Duodenal mucosa (tissue), 2 donors: ENCODE data around the gene NOTCH2.

ENCODE experiments used
- H3K27ac ChIP-seq: one replicate; pipeline ENCODE4 v1.7.0; 2013; ENCODE audit warnings: low read depth, low read length
- H3K27me3 ChIP-seq, 2 donors: one replicate each; pipeline ENCODE4 v1.7.0; 2013; ENCODE audit warnings: low read length in 2 of 2, control low read depth in 1 of 2; ENCODE audit not compliant: insufficient read depth in 2 of 2, control insufficient read depth in 1 of 2
- H3K36me3 ChIP-seq, 2 donors: one replicate each; pipeline ENCODE4 v1.7.0; 2013; ENCODE audit warnings: low read length in 2 of 2, control low read depth in 1 of 2; ENCODE audit not compliant: insufficient read depth in 2 of 2, control insufficient read depth in 1 of 2
- H3K4me1 ChIP-seq, 2 donors: one replicate each; pipeline ENCODE4 v1.7.0; 2013; ENCODE audit warnings: low read length in 2 of 2, control low read depth in 1 of 2; ENCODE audit not compliant: insufficient read depth in 2 of 2, control insufficient read depth in 1 of 2
- H3K4me3 ChIP-seq, 2 donors: one replicate each; pipeline ENCODE4 v1.7.0; 2013; ENCODE audit warnings: low read length in 2 of 2, low read depth in 1 of 2
- H3K9ac ChIP-seq, 2 donors: one replicate each; pipeline ENCODE4 v1.7.0; 2013; ENCODE audit warnings: low read length in 2 of 2, low read depth in 1 of 2
- H3K9me3 ChIP-seq, 2 donors: one replicate each; pipeline ENCODE4 v1.7.0; 2013; ENCODE audit warnings: low read length in 2 of 2, control low read depth in 1 of 2; ENCODE audit not compliant: control insufficient read depth in 1 of 2

The NOTCH2 gene

DNA sequence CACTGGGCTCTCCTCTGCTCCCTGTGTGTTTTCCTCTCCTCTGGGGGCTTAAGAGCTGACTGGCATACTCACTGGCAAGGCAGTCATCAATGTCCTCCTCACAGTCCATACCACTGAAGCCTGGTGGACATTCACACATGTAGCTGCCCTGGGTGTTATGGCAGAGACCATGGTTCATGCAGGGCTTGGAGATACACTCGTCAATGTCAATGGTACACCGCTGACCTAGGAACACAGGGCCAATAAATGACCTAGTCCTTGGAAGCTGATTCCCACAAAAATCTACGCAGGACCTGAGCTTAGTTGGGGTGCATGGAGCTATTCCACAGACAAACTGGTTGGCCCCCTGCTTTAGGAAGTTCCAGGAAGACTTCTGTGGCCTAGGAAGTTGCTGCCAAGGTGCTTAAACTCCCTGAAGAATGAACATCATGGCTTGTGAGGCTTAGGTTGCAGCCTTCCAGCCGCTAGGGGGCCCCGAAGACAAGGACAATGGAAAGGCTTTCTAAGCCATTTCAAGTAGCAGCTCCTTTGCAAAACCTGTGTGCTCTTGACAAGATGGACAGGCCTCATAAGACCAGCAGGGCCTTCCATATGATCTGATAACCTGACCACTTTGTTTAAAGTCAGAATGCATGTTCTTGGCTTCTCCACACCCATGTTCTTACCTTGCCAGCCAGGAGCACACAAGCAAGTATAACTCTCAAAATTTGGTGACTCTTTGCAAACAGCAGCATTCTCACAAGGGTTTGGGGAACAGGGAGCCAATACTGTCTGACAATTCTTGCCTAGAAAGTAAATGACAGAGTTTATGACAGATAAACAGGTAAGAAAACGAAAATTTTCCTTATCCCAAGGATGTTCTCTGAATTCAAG, 120.9 kb downstream of the NOTCH2 start:
- no peaks in the 10 kb centered on the region for H3K4me1 ChIP-seq
- H3K27me3 ChIP-seq, result no peaks in the 10 kb centered on the region
- no peaks in the 10 kb centered on the region for H3K9me3 ChIP-seq
- H3K36me3 ChIP-seq, result peaks cover 16 to 37% of the 10 kb centered on the region in 2 donors
- no peak overlapping the region for H3K9ac ChIP-seq
- no peak overlapping the region for H3K4me3 ChIP-seq
- no peak overlapping the region for H3K27ac ChIP-seq

DNA sequence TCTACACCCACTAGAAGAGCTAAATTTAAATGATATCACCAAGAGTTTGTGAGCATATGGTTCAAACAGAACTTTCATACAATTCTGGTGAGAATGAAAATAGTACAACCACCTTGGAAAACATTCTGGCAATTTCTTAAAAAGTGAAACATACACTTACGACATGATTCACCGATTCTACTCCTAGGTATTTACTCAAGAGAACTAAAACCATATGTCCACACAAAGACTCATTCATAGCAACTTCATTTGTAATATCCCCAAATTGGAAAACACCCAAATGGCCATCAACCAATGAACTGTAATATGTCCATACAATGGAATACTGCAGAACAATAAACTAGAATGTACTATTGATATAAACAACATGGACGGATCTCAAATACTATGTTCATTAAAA, 122.0 kb downstream of the NOTCH2 start:
- H3K9me3 ChIP-seq, result no peaks in the 10 kb centered on the region
- no peak overlapping the region for H3K4me3 ChIP-seq
- H3K27me3 ChIP-seq, result no peaks in the 10 kb centered on the region
- H3K9ac ChIP-seq, result no peak overlapping the region
- H3K4me1 ChIP-seq, result no peaks in the 10 kb centered on the region
- H3K36me3 ChIP-seq, result peaks cover 12 to 32% of the 10 kb centered on the region in 2 donors
- no peak overlapping the region for H3K27ac ChIP-seq

DNA sequence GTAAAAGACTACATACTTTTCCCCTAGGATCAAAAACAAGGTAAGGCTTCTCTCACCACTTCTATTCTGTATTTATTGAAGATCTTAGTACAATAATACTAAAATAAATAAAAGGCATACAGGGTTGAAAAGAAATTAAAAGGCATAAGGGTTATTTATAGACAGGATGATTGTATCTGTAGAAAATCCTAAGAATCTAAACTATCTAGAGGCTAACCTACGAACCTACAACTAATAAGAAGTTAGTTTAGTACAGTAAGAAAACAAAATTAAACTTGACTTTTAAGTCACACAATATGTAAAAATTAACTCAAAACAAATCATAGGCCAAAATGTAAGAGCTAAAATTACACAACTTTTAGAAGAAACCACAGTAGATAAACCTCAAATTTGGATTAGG, 122.7 kb downstream of the NOTCH2 start:
- H3K27ac ChIP-seq, result no peak overlapping the region

DNA sequence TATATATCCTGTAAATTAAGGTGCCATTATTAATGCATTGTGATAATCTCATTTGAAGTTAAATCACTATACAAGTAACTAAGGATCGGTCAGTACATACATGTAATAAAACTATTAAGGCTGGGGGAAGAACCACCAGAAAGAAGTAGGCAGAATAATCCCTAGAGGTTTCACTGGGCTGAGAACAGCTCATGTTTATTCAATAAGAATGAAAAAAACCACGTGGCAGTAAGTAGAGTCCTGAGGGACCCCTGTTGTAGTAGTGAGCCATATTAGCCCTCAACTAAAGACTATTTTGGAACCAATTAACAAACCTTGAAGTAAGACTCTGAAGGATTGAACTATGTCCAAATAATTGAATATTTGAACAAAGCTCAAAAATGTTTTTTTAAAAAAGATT, 126.2 kb downstream of the NOTCH2 start:
- no peak overlapping the region for H3K9ac ChIP-seq
- H3K9me3 ChIP-seq, result no peaks in the 10 kb centered on the region
- peaks cover 21 to 22% of the 10 kb centered on the region in 2 donors for H3K36me3 ChIP-seq
- no peaks in the 10 kb centered on the region for H3K27me3 ChIP-seq
- H3K27ac ChIP-seq, result no peak overlapping the region
- H3K4me1 ChIP-seq, result no peaks in the 10 kb centered on the region
- no peak overlapping the region for H3K4me3 ChIP-seq

More for the DNA sequence above, 122.7 kb downstream of the NOTCH2 start:
- Histone ChIP-seq H3K27me3 (no peaks in the 10 kb centered on the region), H3K9ac (no peak overlapping the region), H3K36me3 (peaks cover 12 to 30% of the 10 kb centered on the region in 2 donors), H3K4me3 (no peak overlapping the region), H3K4me1 (no peaks in the 10 kb centered on the region), H3K9me3 (no peaks in the 10 kb centered on the region)

DNA sequence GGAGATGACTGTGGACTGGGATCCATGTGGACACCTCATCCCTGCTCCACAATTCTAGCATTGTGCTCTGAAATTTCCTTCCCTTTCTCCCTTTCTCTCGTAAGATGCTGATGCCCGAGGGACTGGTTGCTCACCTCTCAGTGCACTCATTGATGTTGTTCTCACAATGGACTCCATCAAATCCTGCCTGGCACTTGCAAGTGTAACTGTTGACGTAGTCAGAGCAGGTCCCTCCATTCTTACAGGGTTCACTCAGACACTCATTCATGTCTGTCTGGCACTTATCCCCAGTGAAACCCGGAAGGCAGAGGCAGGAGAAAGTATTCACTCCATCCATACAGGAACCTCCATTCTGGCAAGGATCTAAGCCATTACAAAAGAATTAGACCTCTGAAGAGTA, 128.1 kb downstream of the NOTCH2 start:
- Histone ChIP-seq H3K36me3 (peaks cover 23 to 30% of the 10 kb centered on the region in 2 donors), H3K9me3 (no peaks in the 10 kb centered on the region)

DNA sequence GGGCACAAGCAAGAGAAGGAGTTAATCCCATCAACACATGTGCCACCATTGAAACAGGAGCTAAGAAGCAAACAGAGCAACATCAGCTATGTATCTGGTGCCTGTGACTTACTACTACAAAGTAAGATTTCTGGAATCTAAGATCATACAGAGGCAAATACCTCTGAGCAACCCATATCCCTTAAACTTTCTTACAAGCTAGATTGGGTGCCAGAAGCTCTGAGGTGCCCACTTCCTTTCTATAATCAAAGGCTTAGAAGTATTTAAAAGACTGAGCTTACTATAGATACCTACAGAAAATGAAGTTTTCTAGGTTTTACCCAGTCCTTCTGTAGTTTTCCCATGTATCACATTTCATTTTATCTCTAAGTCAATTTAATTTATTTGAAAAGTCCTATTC, 128.8 kb downstream of the NOTCH2 start:
- H3K4me1 ChIP-seq, result no peaks in the 10 kb centered on the region
- no peak overlapping the region for H3K27ac ChIP-seq
- H3K9me3 ChIP-seq, result no peaks in the 10 kb centered on the region
- no peaks in the 10 kb centered on the region for H3K27me3 ChIP-seq
- H3K36me3 ChIP-seq, result peaks cover 25 to 32% of the 10 kb centered on the region in 2 donors
- H3K9ac ChIP-seq, result no peak overlapping the region
- H3K4me3 ChIP-seq, result no peak overlapping the region

More for the DNA sequence above, 128.1 kb downstream of the NOTCH2 start:
- no peaks in the 10 kb centered on the region for H3K27me3 ChIP-seq
- H3K4me3 ChIP-seq, result no peak overlapping the region
- no peak overlapping the region for H3K9ac ChIP-seq
- no peaks in the 10 kb centered on the region for H3K4me1 ChIP-seq
- H3K27ac ChIP-seq, result no peak overlapping the region

DNA sequence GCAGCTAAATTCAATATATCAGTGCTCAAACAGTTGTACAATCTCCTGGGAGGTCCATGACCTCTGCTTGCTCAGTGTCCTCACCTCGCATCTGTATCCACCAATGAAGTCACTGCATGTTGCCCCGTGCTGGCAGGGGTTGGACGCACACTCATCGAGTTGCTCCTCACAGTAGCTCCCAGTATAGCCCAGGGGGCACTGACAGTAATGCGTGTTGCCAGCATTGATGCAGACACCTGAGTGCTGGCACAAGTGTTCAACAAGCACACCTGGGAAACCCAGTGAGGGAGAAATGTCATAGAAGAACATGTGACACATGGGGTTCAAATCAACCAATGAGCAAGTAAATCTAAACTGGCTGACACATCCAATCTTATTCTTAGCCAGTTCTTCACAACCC, 132.3 kb downstream of the NOTCH2 start:
- Histone ChIP-seq H3K9ac (no peak overlapping the region), H3K27me3 (no peaks in the 10 kb centered on the region), H3K9me3 (peaks cover 8 to 13% of the 10 kb centered on the region in 2 donors), H3K4me3 (no peak overlapping the region), H3K36me3 (peaks cover 42 to 52% of the 10 kb centered on the region in 2 donors), H3K27ac (no peak overlapping the region), H3K4me1 (no peaks in the 10 kb centered on the region)

DNA sequence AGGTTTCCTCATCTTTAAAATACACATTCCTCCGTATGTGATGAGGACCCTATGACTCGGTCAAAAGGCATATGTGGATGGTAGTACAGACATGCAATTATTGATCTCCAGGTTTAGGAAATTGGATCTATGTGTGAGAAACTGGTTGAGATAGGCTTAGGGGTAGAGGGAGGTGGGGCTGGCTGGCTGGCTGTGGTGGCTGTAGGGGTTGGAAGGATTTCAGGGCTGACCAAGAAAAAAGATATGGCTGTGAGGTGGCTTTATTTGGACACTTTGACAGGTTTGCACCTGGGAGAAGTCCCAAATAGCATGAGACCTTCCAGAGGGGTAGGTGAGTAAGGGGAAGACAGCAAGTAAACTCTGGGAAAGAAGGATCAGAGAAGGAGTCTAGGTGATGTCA, 133.5 kb downstream of the NOTCH2 start:
- no peaks in the 10 kb centered on the region for H3K27me3 ChIP-seq
- H3K36me3 ChIP-seq, result peaks cover 42 to 47% of the 10 kb centered on the region in 2 donors
- no peaks in the 10 kb centered on the region for H3K4me1 ChIP-seq
- peaks cover 8 to 13% of the 10 kb centered on the region in 2 donors for H3K9me3 ChIP-seq
- H3K27ac ChIP-seq, result no peak overlapping the region
- no peak overlapping the region for H3K4me3 ChIP-seq
- no peak overlapping the region for H3K9ac ChIP-seq

DNA sequence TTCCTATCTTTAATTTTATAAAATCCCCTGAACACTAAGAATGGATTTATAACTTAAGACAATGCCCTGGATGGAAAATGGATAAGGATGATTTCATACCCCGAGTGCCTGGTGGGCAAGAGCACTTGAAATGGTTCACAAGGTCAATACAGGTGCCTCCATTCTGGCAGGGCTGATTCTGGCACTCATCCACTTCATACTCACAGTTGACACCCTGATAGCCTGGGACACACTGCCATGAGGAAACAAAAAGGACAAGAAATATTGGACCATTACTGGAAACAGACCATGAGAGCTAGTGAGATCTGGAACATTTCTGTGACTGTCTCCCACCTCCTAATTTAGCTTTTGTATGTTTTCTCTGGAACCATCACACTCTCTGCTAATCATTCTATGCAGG, 134.1 kb downstream of the NOTCH2 start:
- Histone ChIP-seq H3K27ac (no peak overlapping the region), H3K36me3 (peaks cover 38 to 44% of the 10 kb centered on the region in 2 donors), H3K4me1 (no peaks in the 10 kb centered on the region), H3K9ac (no peak overlapping the region), H3K9me3 (peaks cover 8 to 13% of the 10 kb centered on the region in 2 donors), H3K27me3 (no peaks in the 10 kb centered on the region), H3K4me3 (no peak overlapping the region)

DNA sequence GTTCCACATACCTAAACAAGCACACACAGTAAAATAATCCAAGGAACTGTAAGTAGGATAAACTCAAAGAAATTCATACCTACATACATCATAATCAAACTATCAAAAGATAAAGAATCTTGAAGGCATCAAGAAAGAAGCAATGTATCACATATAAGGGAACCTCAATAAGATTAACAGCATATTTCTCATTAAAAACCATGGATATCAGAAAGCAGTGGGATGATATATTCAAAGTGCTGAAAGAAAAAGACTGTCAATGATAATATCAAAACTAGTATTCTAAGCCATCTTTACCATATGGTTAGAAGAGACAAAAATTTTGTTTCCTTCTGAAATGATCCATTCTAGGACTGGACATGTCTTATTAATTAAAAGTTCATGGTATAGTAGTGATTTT, 136.1 kb downstream of the NOTCH2 start:
- H3K27ac ChIP-seq, result no peak overlapping the region
- peaks cover 8 to 13% of the 10 kb centered on the region in 2 donors for H3K9me3 ChIP-seq
- H3K4me3 ChIP-seq, result no peak overlapping the region
- no peak overlapping the region for H3K9ac ChIP-seq
- no peaks in the 10 kb centered on the region for H3K4me1 ChIP-seq
- no peaks in the 10 kb centered on the region for H3K27me3 ChIP-seq
- peaks cover 30 to 45% of the 10 kb centered on the region in 2 donors for H3K36me3 ChIP-seq
